Osteocyte (in vitro differentiated cells): Measurements from ENCODE around the gene MEGF9. TPM values are rescaled to one million over a fixed set of nuclear protein-coding genes. Genes with fewer than 3 reads are reported as not detected.

Source experiments
- DNase-seq: peaks from one replicate; pipeline ENCODE4 v3.0.0; 2021; ENCODE audit warnings: mixed read lengths; ENCODE audit not compliant: unreplicated experiment; ENCODE audit errors: extremely low spot score
- H3K27ac Mint-ChIP-seq: one replicate; pipeline ENCODE4 v1.8.0; 2021; ENCODE audit warnings: mild to moderate bottlenecking, mixed read lengths; ENCODE audit not compliant: unreplicated experiment
- H3K27me3 Mint-ChIP-seq: one replicate; pipeline ENCODE4 v1.8.0; 2021; ENCODE audit warnings: mixed read lengths; ENCODE audit not compliant: unreplicated experiment
- H3K36me3 Mint-ChIP-seq: one replicate; pipeline ENCODE4 v1.8.0; 2021; ENCODE audit warnings: mixed read lengths; ENCODE audit not compliant: unreplicated experiment
- H3K4me1 Mint-ChIP-seq: one replicate; pipeline ENCODE4 v1.8.0; 2021; ENCODE audit warnings: mixed read lengths; ENCODE audit not compliant: unreplicated experiment
- H3K4me3 Mint-ChIP-seq: one replicate; pipeline ENCODE4 v1.8.0; 2021; ENCODE audit warnings: mild to moderate bottlenecking, moderate library complexity, mixed read lengths; ENCODE audit not compliant: unreplicated experiment
- H3K9me3 Mint-ChIP-seq: one replicate; pipeline ENCODE4 v1.8.0; 2021; ENCODE audit warnings: mixed read lengths; ENCODE audit not compliant: unreplicated experiment
- total RNA-seq: library from RNA; stranded (reverse); gene quantifications from 2 replicates; pipeline ENCODE4 v1.2.1, GENCODE V29; 2021
- TF ChIP-seq, protein P1 (sequence below): fragments of 200-600 bp; sonication (generic); IDR thresholded peaks from 2 replicates; pipeline ENCODE4 v1.5.0; 2021; ENCODE audit warnings: antibody characterized with exemption, mild to moderate bottlenecking, moderate library complexity

Gene MEGF9
- total RNA-seq, 1 donor from 2014 or later = 21.4 TPM

DNA sequence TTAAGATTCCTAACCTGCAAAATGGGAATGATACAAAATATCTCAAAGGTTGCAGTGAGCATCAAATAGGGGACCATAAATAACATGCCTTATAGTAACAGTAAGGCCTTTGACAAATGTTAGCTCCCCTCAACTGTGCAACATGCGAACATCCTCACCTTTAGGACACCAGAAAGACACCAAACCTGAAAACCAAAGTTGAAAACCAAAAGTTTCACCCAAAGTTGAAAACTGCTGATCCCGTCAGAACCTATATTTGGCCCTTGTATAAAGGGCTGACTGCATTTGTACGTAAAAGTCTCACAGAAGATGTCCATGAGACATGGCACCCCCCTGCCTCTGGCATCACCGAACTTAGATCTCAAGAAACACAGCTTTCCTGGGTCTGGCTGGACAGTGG, 146.4 kb downstream of the MEGF9 start:
- no peaks in the 10 kb centered on the region for H3K27me3 Mint-ChIP-seq
- no peak overlapping the region for H3K27ac Mint-ChIP-seq
- no peaks in the 10 kb centered on the region for H3K9me3 Mint-ChIP-seq
- H3K4me1 Mint-ChIP-seq = no peaks in the 10 kb centered on the region
- peaks cover 47% of the 10 kb centered on the region for H3K36me3 Mint-ChIP-seq
- no peak for DNase-seq
- H3K4me3 Mint-ChIP-seq = no peak overlapping the region
- TF ChIP-seq, protein P1, sequence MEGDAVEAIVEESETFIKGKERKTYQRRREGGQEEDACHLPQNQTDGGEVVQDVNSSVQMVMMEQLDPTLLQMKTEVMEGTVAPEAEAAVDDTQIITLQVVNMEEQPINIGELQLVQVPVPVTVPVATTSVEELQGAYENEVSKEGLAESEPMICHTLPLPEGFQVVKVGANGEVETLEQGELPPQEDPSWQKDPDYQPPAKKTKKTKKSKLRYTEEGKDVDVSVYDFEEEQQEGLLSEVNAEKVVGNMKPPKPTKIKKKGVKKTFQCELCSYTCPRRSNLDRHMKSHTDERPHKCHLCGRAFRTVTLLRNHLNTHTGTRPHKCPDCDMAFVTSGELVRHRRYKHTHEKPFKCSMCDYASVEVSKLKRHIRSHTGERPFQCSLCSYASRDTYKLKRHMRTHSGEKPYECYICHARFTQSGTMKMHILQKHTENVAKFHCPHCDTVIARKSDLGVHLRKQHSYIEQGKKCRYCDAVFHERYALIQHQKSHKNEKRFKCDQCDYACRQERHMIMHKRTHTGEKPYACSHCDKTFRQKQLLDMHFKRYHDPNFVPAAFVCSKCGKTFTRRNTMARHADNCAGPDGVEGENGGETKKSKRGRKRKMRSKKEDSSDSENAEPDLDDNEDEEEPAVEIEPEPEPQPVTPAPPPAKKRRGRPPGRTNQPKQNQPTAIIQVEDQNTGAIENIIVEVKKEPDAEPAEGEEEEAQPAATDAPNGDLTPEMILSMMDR = no peak

DNA sequence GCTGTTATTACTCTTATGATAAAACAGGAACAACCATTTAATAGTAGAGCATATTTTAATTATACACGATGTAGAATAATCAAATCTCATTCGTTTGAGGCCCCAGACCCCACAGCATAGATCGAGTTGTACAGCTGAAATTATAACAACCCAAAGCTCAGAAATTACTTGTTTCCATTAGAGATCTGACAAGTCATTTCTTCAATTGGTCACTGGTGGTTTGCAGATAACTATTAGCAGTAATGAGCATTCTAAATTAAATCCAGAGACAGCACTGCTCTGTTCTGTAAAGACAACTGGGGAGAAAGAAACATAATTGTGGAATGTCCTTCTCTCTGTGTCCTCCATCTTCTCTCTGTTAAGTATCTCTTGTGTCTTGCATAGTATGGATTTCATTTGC, 147.2 kb downstream of the MEGF9 start:
- Mint-ChIP-seq H3K9me3 (no peaks in the 10 kb centered on the region), H3K36me3 (peaks cover 50% of the 10 kb centered on the region), H3K27me3 (no peaks in the 10 kb centered on the region), H3K27ac (no peak overlapping the region), H3K4me1 (no peaks in the 10 kb centered on the region), H3K4me3 (no peak overlapping the region)
- TF ChIP-seq, protein P1 = no peak
- DNase-seq = no peak

GRCh38 chr9:120564589-120564988, 149.7 kb downstream of the MEGF9 start:
- Mint-ChIP-seq H3K4me1 (no peaks in the 10 kb centered on the region), H3K9me3 (no peaks in the 10 kb centered on the region), H3K36me3 (peaks cover 42% of the 10 kb centered on the region), H3K27me3 (no peaks in the 10 kb centered on the region), H3K4me3 (no peak overlapping the region), H3K27ac (no peak overlapping the region)
- DNase-seq = no peak
- TF ChIP-seq, protein P1 = no peak

DNA sequence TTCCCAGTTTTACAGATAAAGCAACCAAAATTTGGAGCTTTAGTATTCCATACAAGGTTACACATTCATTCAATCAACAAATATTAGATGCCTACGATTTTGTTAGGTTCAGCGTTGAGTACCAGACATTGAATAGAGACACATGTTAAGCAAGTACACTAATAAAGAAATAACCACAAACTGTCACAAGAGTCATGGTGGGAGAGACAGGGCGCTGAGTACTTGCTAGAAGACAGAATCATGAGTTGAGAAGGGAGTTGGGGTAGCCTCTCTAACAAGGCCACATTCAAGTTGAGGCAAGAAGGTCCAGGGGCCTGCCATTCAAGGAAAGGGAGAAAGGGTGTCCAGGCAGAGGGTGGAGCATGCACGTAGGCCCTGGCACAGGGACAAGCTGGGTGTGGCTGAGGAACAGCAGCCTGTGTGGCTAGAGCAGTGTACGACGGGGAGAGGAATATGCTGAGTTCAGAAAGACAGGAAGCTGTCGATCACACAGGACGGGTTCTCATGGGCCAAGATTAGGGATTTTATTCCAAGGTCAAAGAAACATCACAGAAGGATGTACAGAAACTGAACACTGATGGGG, 151.3 kb downstream of the MEGF9 start:
- no peak for DNase-seq
- peaks cover 35% of the 10 kb centered on the region for H3K36me3 Mint-ChIP-seq
- TF ChIP-seq, protein P1 = no peak
- no peaks in the 10 kb centered on the region for H3K4me1 Mint-ChIP-seq
- H3K27me3 Mint-ChIP-seq = no peaks in the 10 kb centered on the region
- no peak overlapping the region for H3K4me3 Mint-ChIP-seq
- H3K9me3 Mint-ChIP-seq = no peaks in the 10 kb centered on the region
- H3K27ac Mint-ChIP-seq = no peak overlapping the region

GRCh38 chr9:120561709-120562108, 152.6 kb downstream of the MEGF9 start:
- TF ChIP-seq, protein P1 = no peak
- H3K4me3 Mint-ChIP-seq = no peak overlapping the region

More at GRCh38 chr9:120561709-120562108, 152.6 kb downstream of the MEGF9 start:
- no peaks in the 10 kb centered on the region for H3K4me1 Mint-ChIP-seq
- no peaks in the 10 kb centered on the region for H3K27me3 Mint-ChIP-seq
- DNase-seq = no peak
- no peak overlapping the region for H3K27ac Mint-ChIP-seq
- no peaks in the 10 kb centered on the region for H3K9me3 Mint-ChIP-seq
- H3K36me3 Mint-ChIP-seq = peaks cover 32% of the 10 kb centered on the region
